Cardiac septum (tissue), 1 donor: ENCODE data around the gene NEU1. TPM values are rescaled to one million over a fixed set of nuclear protein-coding genes. Genes with fewer than 3 reads are reported as not detected.
"Not testable (repeated sequence)": the region's sequence is repeated elsewhere in the genome, so short reads cannot be mapped to it uniquely, and the experiment has no call there.

Source experiments
- DNase-seq: peaks from one replicate; pipeline ENCODE4 v3.0.0-alpha.2; 2020; ENCODE audit warnings: low spot score
- intact Hi-C: fragments of 100-400 bp; cut with DNase I; formaldehyde crosslinking; loops from one replicate; pipeline ENCODE4 v1.14.0; 2022
- total RNA-seq: library from RNA; stranded (reverse); fragmentation: NEBNext Ultra II Directional; extraction: Animal tissue kit (Norgen Biotek cat#: 25700); gene quantifications from one replicate; pipeline ENCODE4 v1.2.1, GENCODE V29; 2021
- donor health status: DM: no; HTN: no; CAD: no.

NEU1 gene
- total RNA-seq, 1 donor from 2014 or later = 19.4 TPM

- no peak for DNase-seq
- intact Hi-C loops = loop anchor here (2.0 to 10.0 kb wide), 3 partner anchors 57 to 285 kb away; partner anchors contain the start of genes ATP6V1G2, DDX39B, LY6G5C and NFKBIL1
These were observed 32.9 kb downstream of the NEU1 start for GRCh38 chr6:31829633-31830283.

- DNase-seq = peak; percentile 99
- intact Hi-C loops = no loop called here
These were observed 35.1 kb downstream of the NEU1 start, which contains the start of gene HSPA1B for GRCh38 chr6:31827286-31828079. Gene HSPA1B (plus strand): TSS chr6:31827738. CDS start chr6:31827951, 213 bp downstream.

GRCh38 chr6:31826793-31827285 is 35.8 kb downstream of the NEU1 start:
- peak; percentile 90 for DNase-seq
- intact Hi-C loops = no loop called here

GRCh38 chr6:31825553-31825952 is 37.1 kb downstream of the NEU1 start:
- intact Hi-C loops = no loop called here
- DNase-seq = no peak

GRCh38 chr6:31823592-31824196 is 38.9 kb downstream of the NEU1 start:
- DNase-seq, intact Hi-C loops: not testable (repeated sequence)

- intact Hi-C loops = no loop called here
- DNase-seq = peak; percentile 94
These were observed 40.4 kb downstream of the NEU1 start for GRCh38 chr6:31822036-31822821.

GRCh38 chr6:31821301-31822035 is 41.2 kb downstream of the NEU1 start:
- DNase-seq = peak; percentile 85
- intact Hi-C loops = no loop called here

GRCh38 chr6:31820399-31820798 is 42.2 kb downstream of the NEU1 start:
- intact Hi-C loops = not testable (repeated sequence)

GRCh38 chr6:31819871-31820299 is 42.7 kb downstream of the NEU1 start:
- intact Hi-C loops = no loop called here

More at GRCh38 chr6:31820399-31820798, 42.2 kb downstream of the NEU1 start:
- not testable (repeated sequence) for DNase-seq

GRCh38 chr6:31817929-31818511 is 44.6 kb downstream of the NEU1 start:
- intact Hi-C loops = not testable (repeated sequence)
- DNase-seq = peak; percentile 63

More at GRCh38 chr6:31819871-31820299, 42.7 kb downstream of the NEU1 start:
- no peak for DNase-seq

GRCh38 chr6:31817133-31817928 is 45.3 kb downstream of the NEU1 start:
- peak; percentile 73 for DNase-seq
- intact Hi-C loops = not testable (repeated sequence)

- intact Hi-C loops = no loop called here
- peak; percentile 98 for DNase-seq
These were observed 47.4 kb downstream of the NEU1 start, which contains the start of the genes HSPA1A and HSPA1L for GRCh38 chr6:31815025-31815838. Gene HSPA1A (plus strand): TSS chr6:31815543. CDS start chr6:31815757, 214 bp downstream. Gene HSPA1L (minus strand): TSS chr6:31815283. CDS start chr6:31811972, 3,311 bp downstream.

GRCh38 chr6:31814677-31815024 is 48.0 kb downstream of the NEU1 start:
- DNase-seq = peak; percentile 97

GRCh38 chr6:31813465-31813849 is 49.2 kb downstream of the NEU1 start:
- intact Hi-C loops = no loop called here
- DNase-seq = peak; percentile 74

More at GRCh38 chr6:31814677-31815024, 48.0 kb downstream of the NEU1 start:
- intact Hi-C loops = no loop called here

- intact Hi-C loops = no loop called here
These were observed 51.0 kb downstream of the NEU1 start for GRCh38 chr6:31811645-31812044.

GRCh38 chr6:31808599-31808998 is 54.0 kb downstream of the NEU1 start:
- DNase-seq = peak; percentile 29
- intact Hi-C loops = not testable (repeated sequence)

More at GRCh38 chr6:31811645-31812044, 51.0 kb downstream of the NEU1 start:
- peak; percentile 27 for DNase-seq
